HepG2 (cell line): ENCODE data around the gene PPOX. TPM values are rescaled to one million over a fixed set of nuclear protein-coding genes. Genes with fewer than 3 reads are reported as not detected.

Experiments
- ISX ChIP-seq: sonication (generic); formaldehyde crosslinking; conservative IDR thresholded peaks from 2 replicates; pipeline ENCODE4 v1.5.0; 2020; ENCODE audit warnings: missing genetic modification reagents
- KDM3A ChIP-seq: IDR thresholded peaks from 2 replicates; pipeline ENCODE4 v1.6.1; 2018; ENCODE audit warnings: low read depth, missing compliant biosample characterization
- PRDM4 ChIP-seq: sonication (generic); formaldehyde crosslinking; IDR thresholded peaks from 2 replicates; pipeline ENCODE4 v1.9.0; 2021; ENCODE audit warnings: missing genetic modification reagents, borderline replicate concordance
- RFX3 ChIP-seq: IDR thresholded peaks from 2 replicates; pipeline ENCODE4 v1.6.1; 2016; ENCODE audit warnings: missing biosample characterization, missing genetic modification reagents
- TBL1XR1 ChIP-seq: fragments of 150-350 bp; IDR thresholded peaks from 2 replicates; pipeline ENCODE4 v1.6.1; 2014; ENCODE audit warnings: borderline replicate concordance, low read length; ENCODE audit not compliant: partially characterized antibody
- ZBTB49 ChIP-seq: sonication (generic); formaldehyde crosslinking; IDR thresholded peaks from 2 replicates; pipeline ENCODE4 v1.4.0; 2020; ENCODE audit warnings: missing genetic modification reagents, borderline replicate concordance
- ZMYM4 ChIP-seq: sonication (generic); formaldehyde crosslinking; IDR thresholded peaks from 2 replicates; pipeline ENCODE4 v1.8.1; 2023; ENCODE audit warnings: mild to moderate bottlenecking, missing genetic modification reagents
- ZNF138 ChIP-seq: sonication (generic); formaldehyde crosslinking; IDR thresholded peaks from 2 replicates; pipeline ENCODE4 v1.5.0; 2020; ENCODE audit warnings: mild to moderate bottlenecking, low read depth, missing genetic modification reagents
- ZNF343 ChIP-seq: sonication (generic); formaldehyde crosslinking; IDR thresholded peaks from 2 replicates; pipeline ENCODE4 v1.4.0; 2020; ENCODE audit warnings: mild to moderate bottlenecking, missing genetic modification reagents
- ZNF496 ChIP-seq: sonication (generic); formaldehyde crosslinking; IDR thresholded peaks from 2 replicates; pipeline ENCODE4 v1.8.1; 2023; ENCODE audit warnings: mild to moderate bottlenecking, moderate library complexity, missing genetic modification reagents; ENCODE audit not compliant: insufficient replicate concordance
- ZNF563 ChIP-seq: sonication (generic); formaldehyde crosslinking; IDR thresholded peaks from 2 replicates; pipeline ENCODE4 v1.8.0; 2022; ENCODE audit warnings: mild to moderate bottlenecking, moderate library complexity, missing genetic modification reagents
- ZNF589 ChIP-seq: sonication (generic); formaldehyde crosslinking; conservative IDR thresholded peaks from 2 replicates; pipeline ENCODE4 v1.8.0; 2022; ENCODE audit warnings: mild to moderate bottlenecking, moderate library complexity, missing genetic modification reagents
- ZNF619 ChIP-seq: sonication (generic); formaldehyde crosslinking; IDR thresholded peaks from 2 replicates; pipeline ENCODE4 v1.4.0; 2020; ENCODE audit warnings: mild to moderate bottlenecking, missing genetic modification reagents
- polyA plus RNA-seq, 8 experiments: library from polyadenylated mRNA; depleted of rRNA in 3 of 8; stranded (reverse) in 7 of 8; unstranded in 1 of 8; fragments of >200 nt; fragmentation: Illumina TruSeq in 4 of 8; extraction: Trizol in 4 of 8; gene quantifications; 2 replicates each; pipeline versions ENCODE4 v1.2.1 to v1.2.3, GENCODE V29; 2011 to 2016; ENCODE audit warnings: low read depth in 4 of 8, missing spikeins in 1 of 8, mixed read lengths in 1 of 8; ENCODE audit not compliant: insufficient read depth in 1 of 8
- total RNA-seq, 5 experiments: library from RNA; depleted of rRNA; stranded (reverse); fragments of >200 nt; fragmentation: Illumina TruSeq; extraction: Trizol; gene quantifications; 2 replicates each; pipeline ENCODE4 v1.2.3, GENCODE V29; 2016; ENCODE audit warnings: low read depth in 1 of 5
- TF ChIP-seq, protein P1 (sequence below): sonication (generic); formaldehyde crosslinking; IDR thresholded peaks from 2 replicates; pipeline ENCODE4 v1.8.1; 2023; ENCODE audit warnings: mild to moderate bottlenecking, moderate library complexity, missing genetic modification reagents
- TF ChIP-seq, protein P2 (sequence below): sonication (generic); formaldehyde crosslinking; IDR thresholded peaks from 2 replicates; pipeline ENCODE4 v1.5.0; 2020; ENCODE audit warnings: mild to moderate bottlenecking, missing genetic modification reagents
- TF ChIP-seq, protein P3 (sequence below): sonication (generic); formaldehyde crosslinking; IDR thresholded peaks from 2 replicates; pipeline ENCODE4 v1.8.0; 2022; ENCODE audit warnings: mild to moderate bottlenecking, missing genetic modification reagents, moderate library complexity
- TF ChIP-seq, protein P4 (sequence below): sonication (generic); formaldehyde crosslinking; conservative IDR thresholded peaks from 2 replicates; pipeline ENCODE4 v1.8.0; 2022; ENCODE audit warnings: missing genetic modification reagents

The PPOX gene
- total and polyA plus RNA-seq, 2 of the 13 experiments (the other 11 are each of a cell fraction or from before 2014, with no cell fraction given), result 15.5 to 27.7 TPM

DNA sequence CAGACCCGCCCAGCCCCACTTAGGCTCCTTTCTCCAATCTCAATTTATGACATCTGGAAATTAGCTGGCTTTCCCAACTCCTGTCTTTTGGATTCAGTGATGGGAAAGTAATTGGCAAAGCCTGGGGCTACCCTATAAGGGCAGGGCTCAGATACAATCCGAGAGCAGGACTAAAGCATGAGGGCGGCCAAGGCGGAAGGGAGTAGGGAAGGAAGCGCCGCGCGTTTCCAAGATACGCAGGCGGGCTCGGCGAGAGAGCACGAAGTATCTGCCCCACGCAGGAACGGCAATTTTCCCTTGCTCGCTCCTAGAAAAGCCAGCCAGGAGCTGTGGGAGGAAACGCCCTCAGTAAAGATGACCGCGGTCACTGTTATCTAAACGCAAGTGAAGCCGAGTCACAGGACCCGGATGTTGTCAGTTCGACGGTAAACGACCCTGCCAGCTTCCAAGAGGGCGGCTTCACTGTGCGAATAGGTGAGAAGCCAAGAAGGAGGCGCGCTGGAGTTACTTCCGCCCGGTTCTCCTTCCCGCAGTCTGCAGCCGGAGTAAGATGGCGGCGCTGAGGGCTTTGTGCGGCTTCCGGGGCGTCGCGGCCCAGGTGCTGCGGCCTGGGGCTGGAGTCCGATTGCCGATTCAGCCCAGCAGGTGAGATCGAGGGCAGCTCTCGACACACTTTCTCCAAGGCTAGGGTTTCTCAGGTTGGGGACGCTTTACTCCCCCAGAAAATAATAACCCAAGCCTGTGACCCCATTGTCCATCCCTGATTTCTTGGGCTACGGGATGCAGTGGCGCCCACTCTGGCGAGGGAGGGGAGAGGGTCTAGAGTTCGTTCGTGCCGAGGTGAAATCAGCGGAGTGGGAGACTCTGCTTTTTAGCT, 35.8 kb downstream of the PPOX start, which contains the start of gene NDUFS2 (continued):
- TF ChIP-seq, protein P1, sequence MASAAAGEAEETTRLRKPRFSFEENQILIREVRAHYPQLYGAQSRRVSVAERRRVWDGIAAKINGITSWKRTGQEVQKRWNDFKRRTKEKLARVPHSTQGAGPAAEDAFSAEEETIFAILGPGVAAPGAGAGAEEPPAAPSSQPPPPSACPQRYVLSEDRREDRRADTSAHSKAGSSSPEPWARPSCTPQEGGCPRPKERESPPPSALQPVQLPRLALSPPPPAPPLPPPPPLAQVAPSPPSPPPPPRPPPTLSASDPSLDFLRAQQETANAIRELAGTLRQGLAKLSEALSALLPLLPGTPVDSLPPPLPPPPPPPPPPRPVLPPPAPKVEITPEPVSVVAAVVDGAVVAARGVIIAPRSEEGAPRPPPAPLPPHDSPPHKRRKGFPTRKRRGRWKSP (CRISPR knock-in tag), result 0 out of 2 replicates have a peak, but pooled peaks have one; percentile 57
- no peak for TF ChIP-seq ISX (CRISPR knock-in tag)
- TF ChIP-seq TBL1XR1, result no peak
- no peak for TF ChIP-seq RFX3 (CRISPR knock-in tag)
- TF ChIP-seq, protein P2, sequence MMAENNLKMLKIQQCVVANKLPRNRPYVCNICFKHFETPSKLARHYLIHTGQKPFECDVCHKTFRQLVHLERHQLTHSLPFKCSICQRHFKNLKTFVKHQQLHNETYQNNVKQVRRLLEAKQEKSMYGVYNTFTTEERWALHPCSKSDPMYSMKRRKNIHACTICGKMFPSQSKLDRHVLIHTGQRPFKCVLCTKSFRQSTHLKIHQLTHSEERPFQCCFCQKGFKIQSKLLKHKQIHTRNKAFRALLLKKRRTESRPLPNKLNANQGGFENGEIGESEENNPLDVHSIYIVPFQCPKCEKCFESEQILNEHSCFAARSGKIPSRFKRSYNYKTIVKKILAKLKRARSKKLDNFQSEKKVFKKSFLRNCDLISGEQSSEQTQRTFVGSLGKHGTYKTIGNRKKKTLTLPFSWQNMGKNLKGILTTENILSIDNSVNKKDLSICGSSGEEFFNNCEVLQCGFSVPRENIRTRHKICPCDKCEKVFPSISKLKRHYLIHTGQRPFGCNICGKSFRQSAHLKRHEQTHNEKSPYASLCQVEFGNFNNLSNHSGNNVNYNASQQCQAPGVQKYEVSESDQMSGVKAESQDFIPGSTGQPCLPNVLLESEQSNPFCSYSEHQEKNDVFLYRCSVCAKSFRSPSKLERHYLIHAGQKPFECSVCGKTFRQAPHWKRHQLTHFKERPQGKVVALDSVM (CRISPR knock-in tag), result no peak
- TF ChIP-seq, protein P3, sequence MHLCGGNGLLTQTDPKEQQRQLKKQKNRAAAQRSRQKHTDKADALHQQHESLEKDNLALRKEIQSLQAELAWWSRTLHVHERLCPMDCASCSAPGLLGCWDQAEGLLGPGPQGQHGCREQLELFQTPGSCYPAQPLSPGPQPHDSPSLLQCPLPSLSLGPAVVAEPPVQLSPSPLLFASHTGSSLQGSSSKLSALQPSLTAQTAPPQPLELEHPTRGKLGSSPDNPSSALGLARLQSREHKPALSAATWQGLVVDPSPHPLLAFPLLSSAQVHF (CRISPR knock-in tag), result no peak
- peak; percentile 71; the same call in 1 of the 2 replicates for TF ChIP-seq ZNF589 (CRISPR knock-in tag)
- TF ChIP-seq KDM3A (CRISPR knock-in tag), result no peak
- TF ChIP-seq ZBTB49 (CRISPR knock-in tag), result no peak
- TF ChIP-seq ZNF496 (CRISPR knock-in tag), result no peak
- TF ChIP-seq ZNF619 (CRISPR knock-in tag), result no peak
- no peak for TF ChIP-seq PRDM4 (CRISPR knock-in tag)
- no peak for TF ChIP-seq ZNF138 (CRISPR knock-in tag)
- peak; percentile 53; the same call in 1 of the 2 replicates for TF ChIP-seq ZMYM4 (CRISPR knock-in tag)
- TF ChIP-seq, protein P4, sequence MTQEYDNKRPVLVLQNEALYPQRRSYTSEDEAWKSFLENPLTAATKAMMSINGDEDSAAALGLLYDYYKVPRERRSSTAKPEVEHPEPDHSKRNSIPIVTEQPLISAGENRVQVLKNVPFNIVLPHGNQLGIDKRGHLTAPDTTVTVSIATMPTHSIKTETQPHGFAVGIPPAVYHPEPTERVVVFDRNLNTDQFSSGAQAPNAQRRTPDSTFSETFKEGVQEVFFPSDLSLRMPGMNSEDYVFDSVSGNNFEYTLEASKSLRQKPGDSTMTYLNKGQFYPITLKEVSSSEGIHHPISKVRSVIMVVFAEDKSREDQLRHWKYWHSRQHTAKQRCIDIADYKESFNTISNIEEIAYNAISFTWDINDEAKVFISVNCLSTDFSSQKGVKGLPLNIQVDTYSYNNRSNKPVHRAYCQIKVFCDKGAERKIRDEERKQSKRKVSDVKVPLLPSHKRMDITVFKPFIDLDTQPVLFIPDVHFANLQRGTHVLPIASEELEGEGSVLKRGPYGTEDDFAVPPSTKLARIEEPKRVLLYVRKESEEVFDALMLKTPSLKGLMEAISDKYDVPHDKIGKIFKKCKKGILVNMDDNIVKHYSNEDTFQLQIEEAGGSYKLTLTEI (CRISPR knock-in tag), result no peak
- TF ChIP-seq ZNF563, result peak; percentile 77; the same call in 1 of the 2 replicates
- peak; percentile 41; the same call in 1 of the 2 replicates for TF ChIP-seq ZNF343
